Neutrophil (primary cell): Measurements from ENCODE around the gene STAT5A.
A peak's percentile ranks its signal among the peaks of the same experiment; 100 is the strongest.
"Not testable (repeated sequence)": the region's sequence is repeated elsewhere in the genome, so short reads cannot be mapped to it uniquely, and the experiment has no call there.

Experiments used
- H3K27ac ChIP-seq: fragments of 200-600 bp; sonication (generic); 2 replicates; pipeline ENCODE4 v1.5.1; 2016; ENCODE audit warnings: mild to moderate bottlenecking, moderate library complexity
- H3K27me3 ChIP-seq: fragments of 200-600 bp; sonication (generic); 2 replicates; pipeline ENCODE4 v1.6.0; 2016; ENCODE audit warnings: mild to moderate bottlenecking
- H3K36me3 ChIP-seq: fragments of 200-600 bp; sonication (generic); 2 replicates; pipeline ENCODE4 v1.5.1; 2017
- H3K4me1 ChIP-seq, 2 experiments: fragments of 200-600 bp in 1 of 2; sonication (generic) in 1 of 2; 1 replicate in 1 of 2; 2 replicates in 1 of 2; pipeline versions ENCODE4 v1.5.1 to v1.6.1; 2013 to 2016; ENCODE audit warnings: low read depth in 1 of 2, low read length in 1 of 2, mild to moderate bottlenecking in 1 of 2, moderate library complexity in 1 of 2; ENCODE audit not compliant: control insufficient read depth in 1 of 2, insufficient read depth in 1 of 2
- H3K4me3 ChIP-seq, 2 experiments: fragments of 200-600 bp in 1 of 2; sonication (generic) in 1 of 2; 1 replicate in 1 of 2; 2 replicates in 1 of 2; pipeline ENCODE4 v1.5.1; 2013 to 2016; ENCODE audit warnings: low read depth in 1 of 2, low read length in 1 of 2, mild to moderate bottlenecking in 1 of 2, moderate library complexity in 1 of 2
- H3K9me3 ChIP-seq: fragments of 200-600 bp; sonication (generic); 2 replicates; pipeline ENCODE4 v1.5.1; 2016
- TF ChIP-seq, protein P1 (sequence below): fragments of 200-600 bp; sonication (generic); IDR thresholded peaks from 2 replicates; pipeline ENCODE4 v1.5.1; 2016; ENCODE audit warnings: antibody characterized with exemption

The STAT5A gene

DNA sequence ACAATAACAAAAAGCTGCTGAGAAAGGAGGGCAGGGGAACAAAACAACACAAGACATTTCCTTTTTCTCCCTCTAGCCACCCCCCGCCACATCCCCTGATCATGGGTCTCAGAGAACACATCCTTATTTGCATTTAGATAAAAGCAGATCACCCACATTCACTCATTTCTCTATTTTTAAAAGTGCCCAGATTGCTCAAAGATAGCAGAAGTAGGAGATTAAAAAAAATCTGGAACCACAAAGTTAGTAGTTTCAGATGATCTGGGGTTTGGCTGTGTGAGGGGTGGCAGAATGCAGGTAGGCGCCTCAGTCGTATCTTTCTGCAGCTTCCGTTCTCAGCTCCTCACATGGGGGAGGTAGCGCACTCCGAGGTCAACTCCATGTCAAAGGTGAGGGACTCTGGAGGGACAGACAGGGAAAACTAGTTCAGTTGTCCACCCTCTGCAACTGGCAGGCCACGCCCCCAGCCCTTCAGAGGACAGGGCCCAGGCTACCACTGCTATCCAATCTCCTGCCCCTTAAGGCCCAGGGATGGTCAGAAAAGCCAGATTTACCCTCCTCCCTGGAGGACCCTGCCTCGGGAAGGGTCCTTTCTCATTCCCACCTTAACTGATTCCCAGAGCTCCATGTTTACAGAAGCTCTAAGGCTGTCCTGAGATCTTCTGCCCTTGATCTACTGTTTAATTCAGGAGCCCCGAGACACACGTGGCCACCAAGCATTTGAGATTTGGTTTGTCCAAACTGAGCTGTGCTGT lies 27.3 kb downstream of the STAT5A start:
- H3K4me1 ChIP-seq: peaks cover 30 to 38% of the 10 kb centered on the region in 2 experiments

DNA sequence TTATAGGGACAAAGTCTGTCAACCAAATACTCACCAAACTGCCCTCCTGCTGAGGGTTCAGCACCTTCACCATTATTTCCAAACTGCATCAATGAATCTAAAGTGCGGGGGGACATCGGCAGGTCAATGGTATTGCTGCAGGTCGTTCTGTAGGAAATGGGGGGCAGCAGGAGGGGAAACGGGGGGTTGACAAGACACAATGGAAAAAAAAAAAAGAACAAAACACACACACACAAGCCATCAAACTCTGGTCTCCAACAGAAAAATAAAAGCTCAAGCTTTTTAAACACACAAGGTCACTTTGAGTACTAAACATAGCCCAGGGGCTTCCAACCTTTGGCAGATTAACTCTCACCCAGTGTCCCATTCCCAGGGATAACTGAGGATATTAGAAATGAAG lies 28.5 kb downstream of the STAT5A start:
- no peaks in the 10 kb centered on the region for H3K27me3 ChIP-seq
- peaks cover 23 to 32% of the 10 kb centered on the region in 2 experiments for H3K4me1 ChIP-seq
- no peak overlapping the region for H3K4me3 ChIP-seq
- no peak overlapping the region for H3K27ac ChIP-seq
- TF ChIP-seq, protein P1, sequence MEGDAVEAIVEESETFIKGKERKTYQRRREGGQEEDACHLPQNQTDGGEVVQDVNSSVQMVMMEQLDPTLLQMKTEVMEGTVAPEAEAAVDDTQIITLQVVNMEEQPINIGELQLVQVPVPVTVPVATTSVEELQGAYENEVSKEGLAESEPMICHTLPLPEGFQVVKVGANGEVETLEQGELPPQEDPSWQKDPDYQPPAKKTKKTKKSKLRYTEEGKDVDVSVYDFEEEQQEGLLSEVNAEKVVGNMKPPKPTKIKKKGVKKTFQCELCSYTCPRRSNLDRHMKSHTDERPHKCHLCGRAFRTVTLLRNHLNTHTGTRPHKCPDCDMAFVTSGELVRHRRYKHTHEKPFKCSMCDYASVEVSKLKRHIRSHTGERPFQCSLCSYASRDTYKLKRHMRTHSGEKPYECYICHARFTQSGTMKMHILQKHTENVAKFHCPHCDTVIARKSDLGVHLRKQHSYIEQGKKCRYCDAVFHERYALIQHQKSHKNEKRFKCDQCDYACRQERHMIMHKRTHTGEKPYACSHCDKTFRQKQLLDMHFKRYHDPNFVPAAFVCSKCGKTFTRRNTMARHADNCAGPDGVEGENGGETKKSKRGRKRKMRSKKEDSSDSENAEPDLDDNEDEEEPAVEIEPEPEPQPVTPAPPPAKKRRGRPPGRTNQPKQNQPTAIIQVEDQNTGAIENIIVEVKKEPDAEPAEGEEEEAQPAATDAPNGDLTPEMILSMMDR: no peak
- peaks cover 100% of the 10 kb centered on the region for H3K36me3 ChIP-seq
- H3K9me3 ChIP-seq: no peaks in the 10 kb centered on the region

More for the DNA sequence above, 27.3 kb downstream of the STAT5A start:
- TF ChIP-seq, protein P1: no peak
- Histone ChIP-seq H3K36me3 (peaks cover 100% of the 10 kb centered on the region), H3K27me3 (no peaks in the 10 kb centered on the region), H3K4me3 (no peak overlapping the region), H3K27ac (peak overlapping the region; percentile 10), H3K9me3 (no peaks in the 10 kb centered on the region)

DNA sequence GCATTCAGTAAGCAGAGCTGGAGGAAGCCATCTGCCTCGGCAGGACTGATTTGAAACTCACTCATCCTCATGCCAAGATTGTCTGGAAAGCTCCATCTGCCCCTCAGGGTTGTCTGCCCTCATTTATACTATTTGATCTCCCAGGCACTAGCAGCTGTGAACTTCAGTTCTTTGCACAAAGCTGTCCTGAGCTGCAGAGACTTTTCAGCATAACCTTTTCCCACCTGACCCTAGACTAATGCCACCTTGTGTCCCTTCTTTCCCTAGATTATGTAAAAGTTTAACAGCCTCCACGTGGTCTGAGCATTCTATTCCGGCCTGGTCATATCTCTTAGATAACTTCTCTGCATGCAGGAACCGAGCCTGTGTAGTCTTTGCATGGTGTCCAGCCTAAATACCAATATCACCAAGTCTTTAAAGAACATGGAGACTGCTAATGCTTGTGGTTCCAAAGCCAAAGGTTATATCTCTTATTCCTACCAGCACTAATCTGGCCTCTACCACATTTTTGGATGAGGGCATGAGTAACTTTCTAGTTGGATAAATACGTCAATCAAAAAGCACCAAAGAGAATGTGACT lies 29.1 kb downstream of the STAT5A start:
- Histone ChIP-seq H3K27me3 (no peaks in the 10 kb centered on the region), H3K27ac (no peak overlapping the region), H3K36me3 (peaks cover 100% of the 10 kb centered on the region), H3K4me1 (peaks cover 17 to 26% of the 10 kb centered on the region in 2 experiments), H3K9me3 (no peaks in the 10 kb centered on the region), H3K4me3 (no peak overlapping the region)
- TF ChIP-seq, protein P1: no peak

DNA sequence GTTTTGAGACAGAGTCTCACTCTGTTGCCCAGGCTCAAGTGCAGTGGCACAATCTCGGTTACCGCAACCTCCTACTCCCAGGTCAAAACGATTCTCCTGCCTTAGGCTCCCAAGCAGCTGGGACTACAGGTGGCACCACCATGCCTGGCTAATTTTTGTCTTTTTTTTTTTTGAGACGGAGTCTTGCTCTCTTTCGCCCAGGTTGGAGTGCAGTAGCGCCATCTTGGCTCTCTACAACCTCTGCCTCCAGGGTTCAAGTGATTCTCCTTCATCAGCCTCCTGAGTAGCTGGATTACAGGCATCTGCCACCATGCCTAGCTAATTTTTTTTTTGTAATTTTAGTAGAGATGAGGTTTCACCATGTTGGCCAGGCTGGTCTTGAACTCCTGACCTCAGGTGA lies 29.7 kb downstream of the STAT5A start:
- not testable (repeated sequence) for H3K27me3 ChIP-seq, H3K27ac ChIP-seq, H3K9me3 ChIP-seq, H3K4me3 ChIP-seq
- H3K4me1 ChIP-seq: peaks cover 17 to 21% of the 10 kb centered on the region in 2 experiments
- peaks cover 100% of the 10 kb centered on the region for H3K36me3 ChIP-seq

DNA sequence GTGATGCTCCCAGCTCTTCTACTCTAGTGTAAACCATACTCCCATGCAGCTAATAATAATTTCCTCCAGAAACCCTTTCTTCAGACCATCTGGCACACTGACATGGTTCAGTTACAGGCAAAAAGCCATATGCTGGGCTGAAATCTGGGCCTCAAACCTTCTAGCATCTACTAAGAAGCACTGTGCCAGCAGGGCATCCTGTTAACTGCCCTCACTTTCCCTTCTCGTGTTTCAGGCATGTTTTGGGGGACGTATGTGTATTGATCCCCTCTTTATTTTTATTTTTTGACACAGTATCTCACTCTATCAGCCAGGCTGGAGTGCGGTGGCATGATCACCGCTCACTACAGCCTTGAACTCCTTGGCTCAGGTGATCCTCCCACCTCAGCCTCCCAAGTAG lies 33.3 kb downstream of the STAT5A start:
- Histone ChIP-seq H3K27ac (peak overlapping the region; percentile 25), H3K36me3 (peaks cover 100% of the 10 kb centered on the region), H3K27me3 (no peaks in the 10 kb centered on the region), H3K9me3 (peaks cover 6% of the 10 kb centered on the region), H3K4me3 (no peak overlapping the region), H3K4me1 (peaks cover 13 to 15% of the 10 kb centered on the region in 2 experiments)
- TF ChIP-seq, protein P1: no peak
